GM19468 (cell line): ENCODE results near the gene CACNG4.

Experiments
- ATAC-seq: cut with Tn5 transposase; IDR thresholded peaks from one replicate; pipeline ENCODE4 v1.9.1; 2021; ENCODE audit warnings: mild to moderate bottlenecking, moderate library complexity, moderate number of reproducible peaks; ENCODE audit not compliant: unreplicated experiment; ENCODE audit errors: extremely low read depth

CACNG4 gene

GRCh38 chr17:66980896-66981295 lies 16.4 kb downstream of the CACNG4 start:
- ATAC-seq = no peak

- ATAC-seq = no peak
Measured at GRCh38 chr17:66981983-66982508, 17.5 kb downstream of the CACNG4 start.

- ATAC-seq = no peak
Measured at GRCh38 chr17:66983414-66984021, 19.0 kb downstream of the CACNG4 start.

- ATAC-seq = no peak
Measured at GRCh38 chr17:66984730-66985129, 20.2 kb downstream of the CACNG4 start.

GRCh38 chr17:66985338-66986237 lies 21.1 kb downstream of the CACNG4 start:
- no peak for ATAC-seq

GRCh38 chr17:66986659-66987058 lies 22.2 kb downstream of the CACNG4 start:
- ATAC-seq = no peak

- no peak for ATAC-seq
Measured at GRCh38 chr17:66987059-66987616, 22.6 kb downstream of the CACNG4 start.

GRCh38 chr17:66988069-66988798 lies 23.7 kb downstream of the CACNG4 start:
- ATAC-seq = no peak

GRCh38 chr17:66989076-66989475 lies 24.6 kb downstream of the CACNG4 start:
- no peak for ATAC-seq

- ATAC-seq = no peak
Measured at GRCh38 chr17:66989579-66989978, 25.1 kb downstream of the CACNG4 start.

- no peak for ATAC-seq
Measured at GRCh38 chr17:66990047-66990446, 25.5 kb downstream of the CACNG4 start.

- ATAC-seq = no peak
Measured at GRCh38 chr17:66992911-66993442, 28.5 kb downstream of the CACNG4 start.

GRCh38 chr17:66994361-66994760 lies 29.9 kb downstream of the CACNG4 start:
- no peak for ATAC-seq

GRCh38 chr17:66994930-66995535 lies 30.5 kb downstream of the CACNG4 start:
- no peak for ATAC-seq

- no peak for ATAC-seq
Measured at GRCh38 chr17:66995944-66996343, 31.4 kb downstream of the CACNG4 start.

- no peak for ATAC-seq
Measured at GRCh38 chr17:66996926-66997325, 32.4 kb downstream of the CACNG4 start.

- no peak for ATAC-seq
Measured at GRCh38 chr17:67003231-67003630, 38.7 kb downstream of the CACNG4 start.

- no peak for ATAC-seq
Measured at GRCh38 chr17:67004181-67004580, 39.7 kb downstream of the CACNG4 start.

GRCh38 chr17:67007266-67007665 lies 42.8 kb downstream of the CACNG4 start:
- no peak for ATAC-seq

GRCh38 chr17:67008101-67008500 lies 43.6 kb downstream of the CACNG4 start:
- no peak for ATAC-seq
